ENCODE results near the gene MEST. TPM values are rescaled to one million over a fixed set of nuclear protein-coding genes. Genes with fewer than 3 reads are reported as not detected.
"Not testable (repeated sequence)": the region's sequence is repeated elsewhere in the genome, so short reads cannot be mapped to it uniquely, and the experiment has no call there.

Gene MEST
- total RNA-seq, 1 experiment from 2014 or later = 44.4 TPM

GRCh38 chr7:130524628-130525027, 32.7 kb downstream of the MEST start:
- Histone ChIP-seq H3K9me3 (ENCODE audit: control insufficient read depth, insufficient read depth, low read depth, low read length) (no peaks in the 10 kb centered on the region), H3K27ac (ENCODE audit: low read length) (no peak overlapping the region), H3K4me3 (ENCODE audit: low read depth in 2 of 2, low read length in 2 of 2) (no peak overlapping the region), H3K27me3 (ENCODE audit: control insufficient read depth, insufficient read depth, low read length) (no peaks in the 10 kb centered on the region), H3K4me1 (ENCODE audit: control insufficient read depth, insufficient read depth, low read length) (no peaks in the 10 kb centered on the region), H3K36me3 (ENCODE audit: control insufficient read depth, insufficient read depth, low read length) (no peaks in the 10 kb centered on the region)
- ChIA-PET CTCF (no interaction called here), POLR2A (no interaction called here)
- in situ Hi-C loops (cut with HindIII; ENCODE audit: low pct_unique_long_range_greater_than_20kb, low sequenced_read_pairs) = no loop called here
- intact Hi-C loops (cut with micrococcal nuclease; ENCODE audit: unreplicated experiment) = no loop called here
- no peak for DNase-seq (ENCODE audit: low read depth, low spot score)
- no peak for ATAC-seq
- TF ChIP-seq REST (IDR thresholded peaks at IDR 0.05; ENCODE audit: insufficient read depth in 1 of 2, low read depth in 2 of 2, low read length in 1 of 2) (no peak), TCF7L2 (IDR thresholded peaks at IDR 0.05; ENCODE audit: low read depth, low read length) (no peak), CTCF (IDR thresholded peaks at IDR 0.05) (no peak)
- no TSS peak for BruUV-seq (replicated peaks)

GRCh38 chr7:130527752-130528355, 36.0 kb downstream of the MEST start:
- CTCF ChIA-PET; intact Hi-C loops (cut with micrococcal nuclease; ENCODE audit: unreplicated experiment): not testable (repeated sequence)

GRCh38 chr7:130529417-130529816, 37.5 kb downstream of the MEST start:
- ChIA-PET CTCF (no interaction called here), POLR2A (no interaction called here)
- DNase-seq (ENCODE audit: low read depth, low spot score) (no peak), ATAC-seq (no peak)
- Histone ChIP-seq H3K9me3 (ENCODE audit: control insufficient read depth, insufficient read depth, low read depth, low read length) (no peaks in the 10 kb centered on the region), H3K27ac (ENCODE audit: low read length) (no peak overlapping the region), H3K4me1 (ENCODE audit: control insufficient read depth, insufficient read depth, low read length) (no peaks in the 10 kb centered on the region), H3K27me3 (ENCODE audit: control insufficient read depth, insufficient read depth, low read length) (no peaks in the 10 kb centered on the region), H3K36me3 (ENCODE audit: control insufficient read depth, insufficient read depth, low read length) (no peaks in the 10 kb centered on the region), H3K4me3 (ENCODE audit: low read depth in 2 of 2, low read length in 2 of 2) (no peak overlapping the region)
- no TSS peak for BruUV-seq (replicated peaks)
- intact Hi-C loops (cut with micrococcal nuclease; ENCODE audit: unreplicated experiment) (no loop called here), in situ Hi-C loops (cut with HindIII; ENCODE audit: low pct_unique_long_range_greater_than_20kb, low sequenced_read_pairs) (no loop called here)
- TF ChIP-seq POLR2AphosphoS5 (IDR thresholded peaks at IDR 0.05; ENCODE audit: low read depth, low read length) = no peak

More at GRCh38 chr7:130527752-130528355, 36.0 kb downstream of the MEST start:
- DNase-seq (ENCODE audit: low read depth, low spot score); H3K36me3 ChIP-seq (ENCODE audit: control insufficient read depth, insufficient read depth, low read length); ATAC-seq; in situ Hi-C loops (cut with HindIII; ENCODE audit: low pct_unique_long_range_greater_than_20kb, low sequenced_read_pairs); H3K4me3 ChIP-seq (ENCODE audit: low read depth in 2 of 2, low read length in 2 of 2); POLR2A ChIA-PET; H3K4me1 ChIP-seq (ENCODE audit: control insufficient read depth, insufficient read depth, low read length); H3K27me3 ChIP-seq (ENCODE audit: control insufficient read depth, insufficient read depth, low read length); BruUV-seq (replicated peaks); H3K27ac ChIP-seq (ENCODE audit: low read length); H3K9me3 ChIP-seq (ENCODE audit: control insufficient read depth, insufficient read depth, low read depth, low read length): not testable (repeated sequence)

- BruUV-seq (replicated peaks); DNase-seq (ENCODE audit: low read depth, low spot score); H3K36me3 ChIP-seq (ENCODE audit: control insufficient read depth, insufficient read depth, low read length); intact Hi-C loops (cut with micrococcal nuclease; ENCODE audit: unreplicated experiment); H3K4me1 ChIP-seq (ENCODE audit: control insufficient read depth, insufficient read depth, low read length); ATAC-seq; in situ Hi-C loops (cut with HindIII; ENCODE audit: low pct_unique_long_range_greater_than_20kb, low sequenced_read_pairs); H3K27ac ChIP-seq (ENCODE audit: low read length); H3K4me3 ChIP-seq (ENCODE audit: low read depth in 2 of 2, low read length in 2 of 2); H3K27me3 ChIP-seq (ENCODE audit: control insufficient read depth, insufficient read depth, low read length); CTCF ChIA-PET; H3K9me3 ChIP-seq (ENCODE audit: control insufficient read depth, insufficient read depth, low read depth, low read length); POLR2A ChIA-PET: not testable (repeated sequence)
Observed at GRCh38 chr7:130537894-130538293, 46.0 kb downstream of the MEST start.

- H3K36me3 ChIP-seq (ENCODE audit: control insufficient read depth, insufficient read depth, low read length); H3K4me1 ChIP-seq (ENCODE audit: control insufficient read depth, insufficient read depth, low read length); intact Hi-C loops (cut with micrococcal nuclease; ENCODE audit: unreplicated experiment); H3K27ac ChIP-seq (ENCODE audit: low read length); POLR2A ChIA-PET; in situ Hi-C loops (cut with HindIII; ENCODE audit: low pct_unique_long_range_greater_than_20kb, low sequenced_read_pairs); H3K27me3 ChIP-seq (ENCODE audit: control insufficient read depth, insufficient read depth, low read length); BruUV-seq (replicated peaks); CTCF ChIA-PET; DNase-seq (ENCODE audit: low read depth, low spot score); H3K4me3 ChIP-seq (ENCODE audit: low read depth in 2 of 2, low read length in 2 of 2); H3K9me3 ChIP-seq (ENCODE audit: control insufficient read depth, insufficient read depth, low read depth, low read length); ATAC-seq: not testable (repeated sequence)
Observed at GRCh38 chr7:130541287-130541686, 49.4 kb downstream of the MEST start.

GRCh38 chr7:130542297-130542696, 50.4 kb downstream of the MEST start:
- H3K9me3 ChIP-seq (ENCODE audit: control insufficient read depth, insufficient read depth, low read depth, low read length); BruUV-seq (replicated peaks); H3K4me1 ChIP-seq (ENCODE audit: control insufficient read depth, insufficient read depth, low read length); H3K36me3 ChIP-seq (ENCODE audit: control insufficient read depth, insufficient read depth, low read length); DNase-seq (ENCODE audit: low read depth, low spot score); POLR2A ChIA-PET; CTCF ChIA-PET; in situ Hi-C loops (cut with HindIII; ENCODE audit: low pct_unique_long_range_greater_than_20kb, low sequenced_read_pairs); H3K4me3 ChIP-seq (ENCODE audit: low read depth in 2 of 2, low read length in 2 of 2); H3K27me3 ChIP-seq (ENCODE audit: control insufficient read depth, insufficient read depth, low read length); H3K27ac ChIP-seq (ENCODE audit: low read length); ATAC-seq; intact Hi-C loops (cut with micrococcal nuclease; ENCODE audit: unreplicated experiment): not testable (repeated sequence)
